Testis (tissue), 3 donors: ENCODE data around the gene NUDCD3. TPM values are rescaled to one million over a fixed set of nuclear protein-coding genes. Genes with fewer than 3 reads are reported as not detected.

Source experiments
- DNase-seq: peaks from one replicate; pipeline ENCODE4 v3.0.0-alpha.2; 2019
- H3K27ac ChIP-seq, 2 donors: fragments of 200-600 bp; sonication (generic); one replicate each; pipeline ENCODE4 v1.5.1; 2019
- H3K27me3 ChIP-seq: fragments of 200-600 bp; sonication (generic); one replicate; pipeline ENCODE4 v1.5.1; 2019
- H3K36me3 ChIP-seq: fragments of 200-600 bp; sonication (generic); one replicate; pipeline ENCODE4 v1.5.1; 2017; ENCODE audit warnings: low read depth; ENCODE audit errors: missing control alignments
- H3K4me1 ChIP-seq: fragments of 200-600 bp; sonication (generic); one replicate; pipeline ENCODE4 v1.5.1; 2019
- H3K4me3 ChIP-seq, 2 donors: fragments of 200-600 bp; sonication (generic); one replicate each; pipeline ENCODE4 v1.5.1; 2017 to 2019
- H3K9me3 ChIP-seq: fragments of 200-600 bp; sonication (generic); one replicate; pipeline ENCODE4 v1.5.1; 2017
- CTCF ChIP-seq, 3 experiments: fragments of 450-650 bp in 2 of 3; fragments of 200-600 bp in 1 of 3; sonication (generic) in 1 of 3; IDR thresholded peaks; one replicate each; pipeline ENCODE4 v1.5.1; 2016 to 2019; ENCODE audit warnings: antibody characterized with exemption in 3 of 3, mild to moderate bottlenecking in 2 of 3, moderate library complexity in 1 of 3
- POLR2A ChIP-seq: fragments of 450-650 bp; IDR thresholded peaks from one replicate; pipeline ENCODE4 v1.6.1; 2017; ENCODE audit warnings: antibody characterized with exemption, mild to moderate bottlenecking, moderate library complexity
- WGBS, 2 donors: methylation state at CpG; one replicate each; pipeline ENCODE4 v1.1.5; 2018; 5-methylcytosine and 5-hydroxymethylcytosine counted together
- intact Hi-C: fragments of 100-400 bp; cut with DNase I; formaldehyde crosslinking; loops from one replicate; pipeline ENCODE4 v1.15.1; 2023; ENCODE audit warnings: low total_unique reads
- polyA plus RNA-seq: library from polyadenylated mRNA; stranded (reverse); fragments of 350-450 nt; fragmentation: Illumina TruSeq; extraction: RNeasy Lipid Tissue Mini Kit (QIAGEN cat#74804); gene quantifications from one replicate; pipeline ENCODE4 v1.2.3, GENCODE V29; 2014; ENCODE audit warnings: low read depth, low replicate concordance; ENCODE audit not compliant: insufficient read depth
- total RNA-seq, 2 donors: library from RNA; depleted of rRNA; stranded (reverse); fragments of >200 nt; gene quantifications; one replicate each; pipeline ENCODE4 v1.2.3, GENCODE V29; 2016

Gene NUDCD3
- total and polyA plus RNA-seq, 3 donors from 2014 or later, result 50.6 to 112 (median 54.6) TPM

- TF ChIP-seq POLR2A, result no peak
- TF ChIP-seq CTCF (IDR thresholded peaks at IDR 0.05), result no peak
- no peaks in the 10 kb centered on the region for H3K27me3 ChIP-seq
- DNase-seq, result no peak
- H3K9me3 ChIP-seq, result no peaks in the 10 kb centered on the region
- no peak overlapping the region for H3K4me3 ChIP-seq
- 81 to 86% methylated on average over 3 of the region's 3 CpGs for WGBS, 2 donors
- intact Hi-C loops, result no loop called here
- no peaks in the 10 kb centered on the region for H3K36me3 ChIP-seq
- no peaks in the 10 kb centered on the region for H3K4me1 ChIP-seq
- no peak overlapping the region for H3K27ac ChIP-seq
Measured at GRCh38 chr7:44341401-44341800, 149.1 kb downstream of the NUDCD3 start.

DNA sequence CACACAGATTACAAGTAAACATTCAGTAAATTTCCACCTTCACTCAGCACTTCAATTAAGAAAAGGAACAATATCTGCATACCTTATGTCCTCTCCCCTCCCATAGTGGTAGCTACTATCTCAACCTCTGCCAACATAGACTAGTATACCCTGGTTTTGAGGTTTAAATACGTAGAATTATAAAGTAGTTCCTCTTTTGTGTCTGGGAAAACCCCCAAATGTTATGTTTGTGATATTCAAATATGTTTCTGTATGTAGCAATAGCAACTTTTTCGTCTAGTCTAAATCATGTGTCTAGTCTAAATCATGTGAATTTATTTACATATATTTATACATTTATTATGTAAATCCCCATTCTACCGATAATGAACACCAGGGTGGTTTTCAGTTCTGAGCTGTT lies 151.9 kb downstream of the NUDCD3 start:
- intact Hi-C loops, result no loop called here
- no peaks in the 10 kb centered on the region for H3K4me1 ChIP-seq
- WGBS, 2 donors, result 81 to 82% methylated on average over 3 of the region's 3 CpGs

GRCh38 chr7:44336491-44336890 lies 154.0 kb downstream of the NUDCD3 start:
- intact Hi-C loops, result no loop called here
- Histone ChIP-seq H3K4me1 (no peaks in the 10 kb centered on the region), H3K27me3 (no peaks in the 10 kb centered on the region), H3K4me3 (no peak overlapping the region), H3K9me3 (no peaks in the 10 kb centered on the region), H3K27ac (no peak overlapping the region), H3K36me3 (no peaks in the 10 kb centered on the region)
- DNase-seq, result no peak
- TF ChIP-seq POLR2A, result no peak
- no peak for TF ChIP-seq CTCF (IDR thresholded peaks at IDR 0.05)
- WGBS, 2 donors, result 94 to 97% methylated on average over 11 of the region's 11 CpGs

More for the DNA sequence above, 151.9 kb downstream of the NUDCD3 start:
- H3K4me3 ChIP-seq, result no peak overlapping the region
- no peaks in the 10 kb centered on the region for H3K36me3 ChIP-seq
- no peaks in the 10 kb centered on the region for H3K27me3 ChIP-seq
- TF ChIP-seq CTCF (IDR thresholded peaks at IDR 0.05), result no peak
- TF ChIP-seq POLR2A, result no peak
- H3K27ac ChIP-seq, result no peak overlapping the region
- H3K9me3 ChIP-seq, result no peaks in the 10 kb centered on the region
- DNase-seq, result no peak

- H3K27me3 ChIP-seq, result no peaks in the 10 kb centered on the region
- no peak overlapping the region for H3K27ac ChIP-seq
- no peaks in the 10 kb centered on the region for H3K36me3 ChIP-seq
- intact Hi-C loops, result no loop called here
- DNase-seq, result no peak
- H3K4me3 ChIP-seq, result no peak overlapping the region
- no peaks in the 10 kb centered on the region for H3K9me3 ChIP-seq
- WGBS, 2 donors, result 80 to 96% methylated on average over 4 of the region's 4 CpGs
- H3K4me1 ChIP-seq, result no peaks in the 10 kb centered on the region
- TF ChIP-seq POLR2A (no peak), CTCF (IDR thresholded peaks at IDR 0.05) (no peak)
Measured at GRCh38 chr7:44335184-44335583, 155.3 kb downstream of the NUDCD3 start.

DNA sequence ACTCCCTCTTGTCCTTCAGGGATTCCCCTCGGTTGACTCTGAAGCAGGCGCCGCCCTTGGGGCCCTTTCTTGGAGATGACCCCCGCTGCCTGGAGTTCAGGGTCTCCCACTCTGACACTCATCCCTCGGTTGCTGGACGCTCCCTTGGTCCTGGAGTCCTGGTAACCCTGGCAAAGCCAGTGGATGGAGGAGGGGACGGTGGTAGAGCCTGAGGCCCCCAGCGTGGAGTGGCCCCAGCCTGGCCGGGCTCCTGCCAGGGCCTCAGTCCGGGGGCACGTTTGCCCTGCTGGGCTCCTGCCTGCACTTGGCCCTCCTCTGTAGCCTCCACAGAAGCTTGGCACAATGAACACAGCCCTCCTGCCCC lies 155.7 kb downstream of the NUDCD3 start:
- intact Hi-C loops, result no loop called here
- H3K9me3 ChIP-seq, result no peaks in the 10 kb centered on the region
- DNase-seq, result no peak
- H3K4me1 ChIP-seq, result no peaks in the 10 kb centered on the region
- H3K36me3 ChIP-seq, result no peaks in the 10 kb centered on the region
- H3K27ac ChIP-seq, result no peak overlapping the region
- WGBS, 2 donors, result 50 to 73% methylated on average over 2 to 11 of the region's 11 CpGs
- H3K27me3 ChIP-seq, result no peaks in the 10 kb centered on the region
- no peak for TF ChIP-seq POLR2A
- no peak for TF ChIP-seq CTCF (IDR thresholded peaks at IDR 0.05)
- no peak overlapping the region for H3K4me3 ChIP-seq
